HG03280 (cell line): ENCODE data around the gene DDN.

Experiments
- ATAC-seq: cut with Tn5 transposase; IDR thresholded peaks from one replicate; pipeline ENCODE4 v1.9.1; 2021; ENCODE audit warnings: mild to moderate bottlenecking, moderate library complexity; ENCODE audit not compliant: unreplicated experiment

The DDN gene

DNA sequence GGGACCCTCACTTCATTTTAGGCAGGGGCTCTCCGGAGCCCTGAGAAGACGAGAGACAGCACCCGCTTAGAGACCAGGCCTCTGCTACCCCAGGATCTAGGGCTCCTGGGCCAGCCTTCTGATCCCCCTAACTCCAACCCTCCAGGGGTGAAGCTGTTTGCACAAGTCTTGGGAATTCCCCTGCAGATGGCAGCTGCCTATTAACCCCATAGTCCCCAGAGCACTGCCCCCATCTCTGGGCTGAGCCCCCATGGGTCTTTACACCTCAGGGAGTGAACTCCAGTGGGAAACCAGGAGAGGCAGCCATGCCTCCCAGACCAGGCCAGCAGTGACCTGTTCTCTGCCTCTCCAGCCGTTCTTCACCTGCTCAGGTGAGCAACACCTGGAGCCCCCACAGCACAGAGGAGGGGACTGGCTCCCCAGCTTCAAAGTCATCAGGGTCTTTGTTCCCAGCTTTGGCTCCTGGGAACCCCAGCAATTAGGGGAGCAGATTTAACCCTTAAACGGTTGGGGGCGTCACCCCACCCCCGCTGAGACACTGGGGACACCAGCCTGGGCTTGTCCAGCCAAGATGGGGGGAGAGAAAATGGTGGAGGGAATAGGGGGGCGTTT is 29.9 kb downstream of the DDN start:
- no peak for ATAC-seq

- no peak for ATAC-seq
Observed at GRCh38 chr12:48968467-48968866, 30.7 kb downstream of the DDN start.

GRCh38 chr12:48967991-48968390 is 31.2 kb downstream of the DDN start:
- no peak for ATAC-seq

- no peak for ATAC-seq
Observed at GRCh38 chr12:48966177-48966895, 32.8 kb downstream of the DDN start.

DNA sequence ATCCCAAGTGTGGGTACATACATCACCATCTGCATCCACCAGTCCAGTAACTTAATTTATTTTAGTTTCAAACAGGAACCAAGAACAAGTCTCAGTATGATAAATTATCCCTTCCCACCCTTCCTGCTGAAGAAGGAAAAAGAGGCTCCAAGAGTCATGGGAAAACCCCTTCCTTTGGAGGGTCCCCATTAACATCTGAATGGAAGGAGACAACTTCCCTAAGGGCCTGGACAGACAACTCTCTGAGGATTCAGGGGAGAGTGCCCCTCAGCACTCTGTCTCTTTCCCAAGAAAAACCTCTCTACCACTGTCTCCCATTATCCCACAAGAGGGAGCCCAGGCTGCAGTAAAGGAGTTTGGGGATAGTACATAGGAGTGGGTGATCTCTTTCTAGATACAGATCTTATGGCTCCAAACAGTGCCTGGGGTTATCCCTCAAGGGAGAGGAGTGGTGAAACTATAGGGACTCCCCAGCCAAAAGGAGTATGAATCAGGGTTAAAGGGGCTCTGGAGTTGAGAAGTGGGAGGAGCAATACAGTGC is 33.8 kb downstream of the DDN start:
- ATAC-seq, result no peak

GRCh38 chr12:48961801-48962200 is 37.4 kb downstream of the DDN start:
- ATAC-seq, result no peak

DNA sequence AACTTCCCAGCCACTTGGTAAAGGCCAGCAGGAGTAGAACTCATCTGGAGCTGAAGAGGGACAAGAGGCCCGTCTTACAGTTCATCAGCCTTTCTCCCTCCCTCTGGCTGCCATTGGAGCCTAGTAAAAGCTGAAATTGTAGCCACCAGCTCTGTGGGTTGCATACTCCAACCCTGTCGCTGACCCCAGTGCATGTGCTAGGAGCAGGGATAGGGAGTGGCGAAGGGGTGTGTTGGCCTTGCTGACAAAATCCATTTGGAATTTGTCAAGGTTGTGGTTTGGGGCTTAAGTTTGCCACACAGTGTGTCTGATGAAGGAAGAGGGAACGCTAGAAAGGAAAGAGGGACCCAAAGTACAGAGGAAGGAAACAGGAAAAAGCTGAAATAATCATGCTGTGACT is 37.8 kb downstream of the DDN start:
- no peak for ATAC-seq

GRCh38 chr12:48960834-48961233 is 38.3 kb downstream of the DDN start:
- no peak for ATAC-seq

GRCh38 chr12:48958049-48958388 is 41.2 kb downstream of the DDN start:
- no peak for ATAC-seq

- peak; percentile 95 for ATAC-seq
Observed at GRCh38 chr12:48957141-48958048, 41.8 kb downstream of the DDN start, which contains the start of gene ARF3. TSS of gene ARF3 (minus strand) at chr12:48957487. CDS start at chr12:48941095, 16,392 bp downstream.

DNA sequence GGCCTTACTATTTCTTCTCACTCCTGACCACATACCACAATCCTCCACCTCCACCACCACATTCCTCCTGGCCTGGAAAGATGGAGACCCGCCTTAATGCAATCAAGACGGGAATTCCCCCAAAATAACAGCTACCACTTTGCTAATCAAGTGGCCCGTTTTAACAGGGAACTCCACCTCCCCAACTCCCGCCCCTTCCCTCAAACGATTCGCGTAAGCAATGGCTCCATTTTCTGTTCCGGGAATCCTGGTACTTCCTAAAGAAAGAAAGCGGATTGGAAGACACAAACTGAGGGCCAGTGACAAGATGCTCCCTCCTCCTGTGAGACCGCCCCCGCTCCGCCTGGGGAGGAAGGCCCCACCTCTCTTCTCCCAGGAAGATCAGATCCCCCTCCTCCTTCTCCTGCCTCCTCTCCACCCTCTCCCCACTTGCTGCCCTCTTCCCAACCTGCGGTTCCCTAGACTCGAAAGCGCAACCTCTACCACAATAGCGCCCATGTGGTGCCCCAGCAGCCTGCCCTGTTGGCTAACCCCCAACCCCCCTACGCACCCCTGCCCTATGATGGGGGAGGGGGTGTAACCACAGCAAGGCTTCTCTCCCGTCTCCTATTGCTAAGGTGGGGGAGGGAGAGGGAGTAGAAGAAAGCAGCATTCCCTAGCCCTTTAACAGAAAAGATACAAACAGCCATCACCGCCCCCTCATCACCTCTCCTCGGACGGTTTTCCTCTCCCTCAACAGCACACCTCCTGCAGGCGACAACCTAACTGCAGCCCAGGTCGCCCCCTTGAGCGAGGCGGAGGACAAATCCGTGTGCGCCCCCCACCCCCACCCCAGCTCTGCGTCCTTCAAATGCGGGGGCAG is 42.7 kb downstream of the DDN start:
- ATAC-seq, result no peak

DNA sequence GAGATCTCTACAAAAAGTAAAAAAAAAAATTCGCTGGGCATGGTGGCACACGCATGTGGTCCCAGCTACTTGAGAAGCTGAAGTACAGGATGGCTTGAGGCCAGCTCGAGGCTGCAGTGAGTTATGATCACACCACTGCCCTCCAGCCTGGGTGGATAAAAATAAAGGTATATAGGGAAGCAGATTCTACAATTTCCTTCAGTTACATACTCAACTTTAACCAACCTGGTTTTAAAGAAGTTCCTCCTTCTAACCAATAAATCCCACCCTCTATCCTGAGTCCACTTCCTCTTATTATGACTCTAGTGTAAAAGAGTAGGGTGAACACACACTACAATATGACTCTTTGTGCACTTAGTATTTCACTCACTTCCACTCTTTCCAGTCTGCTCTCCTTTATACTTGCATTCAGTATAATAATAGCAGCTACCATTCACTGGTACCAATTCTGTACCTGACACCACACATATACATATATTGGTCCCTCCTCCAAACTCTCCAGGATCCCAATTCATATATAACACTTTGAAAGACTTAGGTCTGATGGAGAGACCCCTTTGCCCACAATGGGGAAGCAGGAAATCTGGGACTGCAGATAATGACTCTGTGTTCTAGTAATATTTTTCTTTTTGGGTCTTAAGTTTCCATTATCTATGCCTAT is 44.2 kb downstream of the DDN start:
- no peak for ATAC-seq

- no peak for ATAC-seq
Observed at GRCh38 chr12:48954061-48954460, 45.1 kb downstream of the DDN start.

- ATAC-seq, result no peak
Observed at GRCh38 chr12:48952691-48953090, 46.5 kb downstream of the DDN start.

DNA sequence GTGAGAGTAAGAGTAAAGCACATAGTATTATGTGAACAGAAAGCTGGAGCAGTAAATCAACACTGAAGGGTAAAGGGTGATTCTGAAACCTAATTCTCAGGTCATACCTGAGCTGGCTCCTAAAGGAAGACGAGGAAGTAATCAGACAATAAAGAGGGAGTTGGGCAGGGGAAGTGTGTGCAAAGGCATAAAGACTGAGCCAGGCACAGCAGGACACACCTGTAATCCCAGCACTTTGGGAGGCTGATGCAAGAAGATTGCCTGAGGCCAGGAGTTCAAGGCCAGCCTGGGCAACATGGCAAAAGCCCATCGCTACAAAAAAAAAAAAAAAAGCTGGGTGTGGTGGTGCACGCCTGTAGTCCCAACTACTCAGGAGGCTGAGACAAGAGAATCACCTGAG is 51.4 kb downstream of the DDN start:
- no peak for ATAC-seq

GRCh38 chr12:48946943-48947342 is 52.2 kb downstream of the DDN start:
- ATAC-seq, result no peak

DNA sequence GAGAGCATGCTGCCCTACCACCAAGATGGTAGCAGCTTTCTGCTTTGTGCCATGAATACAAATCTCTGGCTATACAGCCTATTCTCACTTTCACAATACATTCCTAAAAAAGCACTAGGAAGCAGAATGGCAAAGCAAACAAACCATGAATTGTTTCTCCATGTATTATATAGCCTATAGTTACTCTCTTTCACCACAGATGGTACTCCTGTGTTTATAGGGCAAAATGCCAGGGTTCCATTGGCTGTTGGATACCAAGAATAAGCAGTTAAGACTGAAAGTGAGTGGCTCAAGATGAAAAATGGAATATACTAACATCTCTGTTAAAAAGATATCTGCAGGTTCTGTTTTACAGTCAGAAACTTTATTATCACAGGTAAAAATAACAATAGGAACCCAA is 53.0 kb downstream of the DDN start:
- no peak for ATAC-seq
